Measurements from ENCODE around the gene NAA38.

The NAA38 gene

GRCh38 chr17:7824021-7824924 lies 33.1 kb downstream of the NAA38 start:
- DNase-seq, result no peak

- no peak for DNase-seq
These were observed 33.8 kb downstream of the NAA38 start for GRCh38 chr17:7823581-7824001.

- no peak for DNase-seq
These were observed 35.2 kb downstream of the NAA38 start for GRCh38 chr17:7822126-7822525.

- DNase-seq, result no peak
These were observed 37.1 kb downstream of the NAA38 start for GRCh38 chr17:7820231-7820630.

- DNase-seq, result no peak
These were observed 38.4 kb downstream of the NAA38 start for GRCh38 chr17:7818746-7819645.

- DNase-seq, result no peak
These were observed 39.3 kb downstream of the NAA38 start for GRCh38 chr17:7818026-7818425.

- no peak for DNase-seq
These were observed 39.8 kb downstream of the NAA38 start for GRCh38 chr17:7817643-7817964.

GRCh38 chr17:7816926-7817642 lies 40.3 kb downstream of the NAA38 start:
- no peak for DNase-seq

GRCh38 chr17:7814969-7815368 lies 42.4 kb downstream of the NAA38 start:
- DNase-seq, result no peak

- DNase-seq, result no peak
These were observed 46.1 kb downstream of the NAA38 start for GRCh38 chr17:7811251-7811650.

GRCh38 chr17:7809791-7810343 lies 47.5 kb downstream of the NAA38 start:
- DNase-seq, result peak; percentile 37

GRCh38 chr17:7809086-7809790 lies 48.1 kb downstream of the NAA38 start:
- DNase-seq, result no peak

GRCh38 chr17:7807206-7807605 lies 50.2 kb downstream of the NAA38 start:
- no peak for DNase-seq
